Keratinocyte (primary cell): ENCODE measurements around the gene SLC2A4. TPM values are rescaled to one million over a fixed set of nuclear protein-coding genes. Genes with fewer than 3 reads are reported as not detected.

Source experiments
- DNase-seq: peaks from one replicate; pipeline ENCODE4 v3.0.0-alpha.2; 2011; ENCODE audit warnings: low read depth, missing footprints, low spot score
- FAIRE-seq: peaks from 2 replicates; lab custom pipeline; 2011; peaks lifted over from hg19 to GRCh38; lab: Jason Lieb, UNC
- H2AFZ ChIP-seq: 2 replicates; pipeline ENCODE4 v1.6.0; 2012; ENCODE audit warnings: low read length, control low read depth, inconsistent platforms; ENCODE audit not compliant: control insufficient read depth
- H3K27ac ChIP-seq: 2 replicates; pipeline ENCODE4 v1.5.1; 2011; ENCODE audit warnings: low read length; ENCODE audit not compliant: control insufficient read depth, insufficient read depth
- H3K27me3 ChIP-seq: 3 replicates; pipeline ENCODE4 v1.6.0; 2011; ENCODE audit warnings: low read length; ENCODE audit not compliant: control insufficient read depth, insufficient read depth; ENCODE audit errors: extremely low read depth
- H3K36me3 ChIP-seq, 2 experiments: 2 replicates in 1 of 2; 3 replicates in 1 of 2; pipeline ENCODE4 v1.5.1; 2011; ENCODE audit warnings: low read length in 2 of 2, mild to moderate bottlenecking in 1 of 2; ENCODE audit not compliant: control insufficient read depth in 2 of 2, insufficient read depth in 2 of 2; ENCODE audit errors: extremely low read depth in 1 of 2
- H3K4me1 ChIP-seq: 3 replicates; pipeline ENCODE4 v1.5.1; 2011; ENCODE audit warnings: low read length; ENCODE audit not compliant: control insufficient read depth, insufficient read depth; ENCODE audit errors: extremely low read depth
- H3K4me2 ChIP-seq: 3 replicates; pipeline ENCODE4 v1.6.0; 2011; ENCODE audit warnings: low read depth, low read length; ENCODE audit not compliant: control insufficient read depth, insufficient read depth; ENCODE audit errors: extremely low read depth
- H3K4me3 ChIP-seq, 3 experiments: fragments of 200-600 bp in 1 of 3; sonication (generic) in 1 of 3; 2 replicates in 2 of 3; 3 replicates in 1 of 3; pipeline ENCODE4 v1.5.1; 2011 to 2016; ENCODE audit warnings: low read length in 3 of 3, mild to moderate bottlenecking in 3 of 3, control low read depth in 2 of 3, inconsistent platforms in 1 of 3, low read depth in 1 of 3, mixed read lengths in 1 of 3, mixed run types in 1 of 3, moderate library complexity in 1 of 3; ENCODE audit not compliant: control insufficient read depth in 2 of 3, insufficient read depth in 2 of 3; ENCODE audit errors: extremely low read depth in 1 of 3
- H3K79me2 ChIP-seq: 2 replicates; pipeline ENCODE4 v1.6.0; 2012; ENCODE audit warnings: low read length; ENCODE audit not compliant: control insufficient read depth, insufficient read depth
- H3K9ac ChIP-seq: 3 replicates; pipeline ENCODE4 v1.6.0; 2011; ENCODE audit warnings: low read length; ENCODE audit not compliant: control insufficient read depth, insufficient read depth; ENCODE audit errors: extremely low read depth
- H3K9me1 ChIP-seq: 3 replicates; pipeline ENCODE4 v1.6.0; 2011; ENCODE audit warnings: low read length; ENCODE audit not compliant: control insufficient read depth, insufficient read depth; ENCODE audit errors: extremely low read depth
- H3K9me3 ChIP-seq: 2 replicates; pipeline ENCODE4 v1.5.1; 2012; ENCODE audit warnings: low read depth, low read length; ENCODE audit not compliant: control insufficient read depth
- H4K20me1 ChIP-seq: 3 replicates; pipeline ENCODE4 v1.6.0; 2011; ENCODE audit warnings: low read length; ENCODE audit not compliant: control insufficient read depth, insufficient read depth; ENCODE audit errors: extremely low read depth
- CTCF ChIP-seq, 3 experiments: IDR thresholded peaks in 1 of 3; conservative IDR thresholded peaks in 1 of 3; optimal IDR thresholded peaks in 1 of 3; 2 replicates in 2 of 3; 3 replicates in 1 of 3; pipeline versions ENCODE3 to v1.5.1; 2011; ENCODE audit warnings: low read length in 3 of 3, mild to moderate bottlenecking in 3 of 3, moderate library complexity in 2 of 3, control low read depth in 1 of 3, inconsistent platforms in 1 of 3; ENCODE audit not compliant: insufficient read depth in 2 of 3; ENCODE audit errors: extremely low read depth in 1 of 3
- EZH2 ChIP-seq: IDR thresholded peaks from one replicate; pipeline ENCODE4 v1.6.1; 2012; ENCODE audit warnings: inconsistent platforms, mild to moderate bottlenecking, low read length, moderate library complexity
- dilution Hi-C: fragments of 300-500 bp; cut with MboI; formaldehyde crosslinking; loops from one replicate; pipeline ENCODE4 v1.7.0; 2020; ENCODE audit warnings: low sequenced_read_pairs; ENCODE audit not compliant: extremely low pct_ligation_motif_present
- polyA plus RNA-seq, 5 experiments: library from polyadenylated mRNA; depleted of rRNA in 3 of 5; stranded (reverse) in 3 of 5; stranded (forward) in 1 of 5; unstranded in 1 of 5; fragments of >200 nt; gene quantifications; 1 replicate in 1 of 5; 2 replicates in 3 of 5; 3 replicates in 1 of 5; pipeline versions ENCODE4 v1.2.1 to v1.2.3, GENCODE V29; 2011 to 2012; ENCODE audit warnings: missing spikeins in 2 of 5, low read depth in 1 of 5, low replicate concordance in 1 of 5

SLC2A4 gene
- polyA plus RNA-seq, 1 donor (not counting 4 experiments of a cell fraction or from before 2014, with no cell fraction given), result not detected

GRCh38 chr17:7311110-7311705, 29.7 kb downstream of the SLC2A4 start:
- DNase-seq, result no peak
- peaks cover 8% of the 10 kb centered on the region for H3K9me1 ChIP-seq
- H3K9me3 ChIP-seq, result no peaks in the 10 kb centered on the region
- peaks cover 48% of the 10 kb centered on the region for H3K4me1 ChIP-seq
- H2AFZ ChIP-seq, result no peak overlapping the region
- H3K9ac ChIP-seq, result peak overlapping the region; percentile 16
- TF ChIP-seq EZH2 (no peak), CTCF (optimal IDR thresholded peaks at IDR 0.05 in 1 of 3, IDR thresholded peaks at IDR 0.05 in 1 of 3, conservative IDR thresholded peaks at IDR 0.05 in 1 of 3; ENCODE audit: extremely low read depth in 1 of 3, insufficient read depth in 2 of 3, low read length in 3 of 3) (no peak)
- dilution Hi-C loops, result no loop called here
- H4K20me1 ChIP-seq, result peaks cover 50% of the 10 kb centered on the region
- H3K27ac ChIP-seq, result no peak overlapping the region
- no peak overlapping the region for H3K4me3 ChIP-seq
- peaks cover 62% of the 10 kb centered on the region for H3K79me2 ChIP-seq
- H3K36me3 ChIP-seq, result peaks cover 38 to 54% of the 10 kb centered on the region in 2 experiments
- no peak for FAIRE-seq
- H3K27me3 ChIP-seq, result no peaks in the 10 kb centered on the region
- H3K4me2 ChIP-seq, result no peak overlapping the region

- no peak for DNase-seq
- Histone ChIP-seq H3K4me1 (peaks cover 46% of the 10 kb centered on the region), H3K27ac (no peak overlapping the region), H3K79me2 (peaks cover 61% of the 10 kb centered on the region), H3K4me2 (peak overlapping the region; percentile 88), H4K20me1 (peaks cover 50% of the 10 kb centered on the region), H3K9me1 (peaks cover 8% of the 10 kb centered on the region), H2AFZ (no peak overlapping the region), H3K9me3 (no peaks in the 10 kb centered on the region), H3K9ac (no peak overlapping the region), H3K27me3 (no peaks in the 10 kb centered on the region), H3K4me3 (no peak overlapping the region), H3K36me3 (peaks cover 38 to 61% of the 10 kb centered on the region in 2 experiments)
- dilution Hi-C loops, result no loop called here
- TF ChIP-seq CTCF (optimal IDR thresholded peaks at IDR 0.05 in 1 of 3, IDR thresholded peaks at IDR 0.05 in 1 of 3, conservative IDR thresholded peaks at IDR 0.05 in 1 of 3; ENCODE audit: extremely low read depth in 1 of 3, insufficient read depth in 2 of 3, low read length in 3 of 3), result no peak
- TF ChIP-seq EZH2, result no peak
- FAIRE-seq, result no peak
Observed at GRCh38 chr17:7312432-7313087, 31.0 kb downstream of the SLC2A4 start.
